MM.1S (cell line): Measurements from ENCODE around the gene TMEM163.

ENCODE experiments used
- DNase-seq: peaks from one replicate; pipeline ENCODE4 v3.0.0-alpha.2; 2015
- H2AFZ ChIP-seq: fragments of 300-600 bp; sonication (generic); 2 replicates; pipeline ENCODE4 v1.6.0; 2016; ENCODE audit warnings: antibody characterized with exemption, low read length
- H3F3A ChIP-seq: fragments of 300-600 bp; sonication (generic); 2 replicates; pipeline ENCODE4 v1.6.1; 2016; ENCODE audit warnings: mild to moderate bottlenecking, antibody characterized with exemption, low read length, moderate library complexity, mixed read lengths; ENCODE audit not compliant: insufficient read depth
- H3K27ac ChIP-seq: fragments of 300-600 bp; sonication (generic); 2 replicates; pipeline ENCODE4 v1.5.1; 2016; ENCODE audit warnings: mild to moderate bottlenecking, low read length
- H3K27me3 ChIP-seq: fragments of 300-600 bp; sonication (generic); replicated peaks from 2 replicates; pipeline ENCODE4 v1.6.0; 2016; ENCODE audit warnings: low read length; ENCODE audit not compliant: insufficient read depth
- H3K36me3 ChIP-seq: fragments of 300-600 bp; sonication (generic); replicated peaks from 2 replicates; pipeline ENCODE4 v1.6.1; 2016; ENCODE audit warnings: mild to moderate bottlenecking, low read length, mixed read lengths; ENCODE audit not compliant: insufficient read depth
- H3K4me1 ChIP-seq: fragments of 300-600 bp; sonication (generic); 2 replicates; pipeline ENCODE4 v1.6.1; 2016; ENCODE audit warnings: low read length, mixed read lengths
- H3K4me2 ChIP-seq: fragments of 300-600 bp; sonication (generic); 2 replicates; pipeline ENCODE4 v1.6.0; 2016; ENCODE audit warnings: low read depth, low read length
- H3K4me3 ChIP-seq: fragments of 300-600 bp; sonication (generic); 2 replicates; pipeline ENCODE4 v1.5.1; 2016; ENCODE audit warnings: low read length, mixed read lengths
- H3K79me2 ChIP-seq: fragments of 300-600 bp; sonication (generic); 2 replicates; pipeline ENCODE4 v1.6.1; 2016; ENCODE audit warnings: mixed run types, low read length, mixed read lengths
- H3K9ac ChIP-seq: fragments of 300-600 bp; sonication (generic); 2 replicates; pipeline ENCODE4 v1.6.1; 2016; ENCODE audit warnings: low read length, mixed read lengths
- H3K9me2 ChIP-seq: fragments of 300-600 bp; sonication (generic); replicated peaks from 2 replicates; pipeline ENCODE4 v1.6.1; 2016; ENCODE audit warnings: mild to moderate bottlenecking, low read length, mixed read lengths; ENCODE audit not compliant: insufficient read depth
- H3K9me3 ChIP-seq: fragments of 300-600 bp; sonication (generic); replicated peaks from 2 replicates; pipeline ENCODE4 v1.6.1; 2016; ENCODE audit warnings: mild to moderate bottlenecking, low read length, mixed read lengths; ENCODE audit not compliant: insufficient read depth
- H4K20me1 ChIP-seq: fragments of 300-600 bp; sonication (generic); 2 replicates; pipeline ENCODE4 v1.6.1; 2016; ENCODE audit warnings: mild to moderate bottlenecking, low read length, moderate library complexity, mixed read lengths; ENCODE audit not compliant: insufficient read depth
- CTCF ChIP-seq: fragments of 300-600 bp; sonication (generic); IDR thresholded peaks from 2 replicates; pipeline ENCODE4 v1.5.1; 2016; ENCODE audit warnings: antibody characterized with exemption, low read length, mixed read lengths
- EZH2 ChIP-seq: fragments of 300-600 bp; sonication (generic); optimal IDR thresholded peaks from 2 replicates; pipeline ENCODE3; 2017; ENCODE audit warnings: low read depth, mild to moderate bottlenecking, antibody characterized with exemption, low read length, mixed read lengths
- EZH2phosphoT487 ChIP-seq: fragments of 300-600 bp; sonication (generic); IDR thresholded peaks from 2 replicates; pipeline ENCODE4 v1.6.1; 2018; ENCODE audit warnings: antibody characterized with exemption, low read length

Gene TMEM163

GRCh38 chr2:134416018-134416417 is 302.8 kb downstream of the TMEM163 start:
- H3F3A ChIP-seq = peaks cover 13% of the 10 kb centered on the region
- H3K4me3 ChIP-seq = no peak overlapping the region
- H3K79me2 ChIP-seq = peaks cover 40% of the 10 kb centered on the region
- no peaks in the 10 kb centered on the region for H3K9me2 ChIP-seq
- no peak overlapping the region for H3K4me2 ChIP-seq
- DNase-seq = no peak
- no peak overlapping the region for H2AFZ ChIP-seq
- no peaks in the 10 kb centered on the region for H3K9me3 ChIP-seq
- H3K36me3 ChIP-seq = no peaks in the 10 kb centered on the region; the same call in 1 of the 2 replicates
- peaks cover 16% of the 10 kb centered on the region for H3K4me1 ChIP-seq
- no peaks in the 10 kb centered on the region for H4K20me1 ChIP-seq
- no peak for TF ChIP-seq EZH2phosphoT487
- no peak for TF ChIP-seq CTCF
- TF ChIP-seq EZH2 = no peak
- no peak overlapping the region for H3K27ac ChIP-seq
- no peak overlapping the region for H3K9ac ChIP-seq
- no peaks in the 10 kb centered on the region for H3K27me3 ChIP-seq

- no peaks in the 10 kb centered on the region for H3K9me3 ChIP-seq
- H3F3A ChIP-seq = peaks cover 35% of the 10 kb centered on the region
- H3K4me2 ChIP-seq = no peak overlapping the region
- H3K27ac ChIP-seq = no peak overlapping the region
- no peaks in the 10 kb centered on the region for H3K27me3 ChIP-seq
- H2AFZ ChIP-seq = no peak overlapping the region
- no peaks in the 10 kb centered on the region; the same call in 1 of the 2 replicates for H3K36me3 ChIP-seq
- H4K20me1 ChIP-seq = no peaks in the 10 kb centered on the region
- no peak overlapping the region for H3K4me3 ChIP-seq
- no peak for DNase-seq
- TF ChIP-seq EZH2 (no peak), CTCF (no peak), EZH2phosphoT487 (no peak)
- no peaks in the 10 kb centered on the region for H3K9me2 ChIP-seq
- H3K9ac ChIP-seq = no peak overlapping the region
- H3K79me2 ChIP-seq = peaks cover 60% of the 10 kb centered on the region
- peaks cover 37% of the 10 kb centered on the region for H3K4me1 ChIP-seq
Measured at GRCh38 chr2:134413912-134414311, 304.9 kb downstream of the TMEM163 start.

GRCh38 chr2:134413430-134413829 is 305.4 kb downstream of the TMEM163 start:
- Histone ChIP-seq H3K9ac (no peak overlapping the region), H3F3A (peaks cover 39% of the 10 kb centered on the region), H3K9me3 (no peaks in the 10 kb centered on the region), H3K27ac (no peak overlapping the region), H3K4me2 (no peak overlapping the region), H3K4me3 (no peak overlapping the region), H3K36me3 (no peaks in the 10 kb centered on the region; the same call in 1 of the 2 replicates), H3K9me2 (no peaks in the 10 kb centered on the region), H2AFZ (no peak overlapping the region), H4K20me1 (no peaks in the 10 kb centered on the region), H3K27me3 (no peaks in the 10 kb centered on the region), H3K4me1 (peaks cover 42% of the 10 kb centered on the region), H3K79me2 (peaks cover 60% of the 10 kb centered on the region)
- no peak for TF ChIP-seq CTCF
- no peak for TF ChIP-seq EZH2phosphoT487
- TF ChIP-seq EZH2 = no peak
- no peak for DNase-seq
